ENCODE measurements around the gene TMEM178A.

DNA sequence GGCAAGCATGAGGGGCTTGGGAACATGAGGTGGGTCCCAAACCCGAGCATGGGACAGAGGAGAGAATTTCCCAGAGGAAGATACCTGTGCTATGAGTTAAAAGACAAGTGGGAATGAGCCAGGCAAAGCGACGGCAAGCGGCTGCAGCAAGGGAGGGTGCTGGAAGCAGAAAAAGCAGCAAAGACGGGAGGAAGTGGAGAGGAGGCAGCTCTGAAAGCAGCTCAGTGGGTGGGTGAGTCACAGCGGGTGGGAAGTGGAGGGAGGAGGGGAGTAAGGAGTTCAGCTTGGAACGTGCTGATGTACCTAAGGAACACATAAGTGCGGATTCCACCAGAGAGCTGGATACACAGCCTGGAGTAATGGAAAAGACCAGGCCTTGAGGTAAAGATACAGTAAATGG is 71.9 kb downstream of the TMEM178A start:
- TF ChIP-seq EZH2 (optimal IDR thresholded peaks at IDR 0.05; ENCODE audit: low read depth, low read length): no peak
- TF ChIP-seq, protein P1, sequence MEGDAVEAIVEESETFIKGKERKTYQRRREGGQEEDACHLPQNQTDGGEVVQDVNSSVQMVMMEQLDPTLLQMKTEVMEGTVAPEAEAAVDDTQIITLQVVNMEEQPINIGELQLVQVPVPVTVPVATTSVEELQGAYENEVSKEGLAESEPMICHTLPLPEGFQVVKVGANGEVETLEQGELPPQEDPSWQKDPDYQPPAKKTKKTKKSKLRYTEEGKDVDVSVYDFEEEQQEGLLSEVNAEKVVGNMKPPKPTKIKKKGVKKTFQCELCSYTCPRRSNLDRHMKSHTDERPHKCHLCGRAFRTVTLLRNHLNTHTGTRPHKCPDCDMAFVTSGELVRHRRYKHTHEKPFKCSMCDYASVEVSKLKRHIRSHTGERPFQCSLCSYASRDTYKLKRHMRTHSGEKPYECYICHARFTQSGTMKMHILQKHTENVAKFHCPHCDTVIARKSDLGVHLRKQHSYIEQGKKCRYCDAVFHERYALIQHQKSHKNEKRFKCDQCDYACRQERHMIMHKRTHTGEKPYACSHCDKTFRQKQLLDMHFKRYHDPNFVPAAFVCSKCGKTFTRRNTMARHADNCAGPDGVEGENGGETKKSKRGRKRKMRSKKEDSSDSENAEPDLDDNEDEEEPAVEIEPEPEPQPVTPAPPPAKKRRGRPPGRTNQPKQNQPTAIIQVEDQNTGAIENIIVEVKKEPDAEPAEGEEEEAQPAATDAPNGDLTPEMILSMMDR (IDR thresholded peaks at IDR 0.05; ENCODE audit: low read length): no peak
